Tibial nerve (tissue), 4 donors: ENCODE data around the gene RBBP9.

Source experiments
- EP300 ChIP-seq, 2 donors: sonication (generic); formaldehyde crosslinking; IDR thresholded peaks; one replicate each; pipeline ENCODE4 v1.6.1; 2017; ENCODE audit warnings: antibody characterized with exemption in 2 of 2, mild to moderate bottlenecking in 1 of 2
- POLR2A ChIP-seq, 2 donors: fragments of 450-650 bp; IDR thresholded peaks; one replicate each; pipeline ENCODE4 v1.6.1; 2017; ENCODE audit warnings: antibody characterized with exemption in 2 of 2, mild to moderate bottlenecking in 2 of 2, moderate library complexity in 2 of 2
- TF ChIP-seq, protein P1 (sequence below), 5 experiments: fragments of 200-600 bp in 3 of 5; fragments of 450-650 bp in 2 of 5; sonication (generic) in 3 of 5; IDR thresholded peaks; one replicate each; pipeline ENCODE4 v1.5.1; 2016 to 2019; ENCODE audit warnings: antibody characterized with exemption in 5 of 5, mild to moderate bottlenecking in 3 of 5, moderate library complexity in 2 of 5

DNA sequence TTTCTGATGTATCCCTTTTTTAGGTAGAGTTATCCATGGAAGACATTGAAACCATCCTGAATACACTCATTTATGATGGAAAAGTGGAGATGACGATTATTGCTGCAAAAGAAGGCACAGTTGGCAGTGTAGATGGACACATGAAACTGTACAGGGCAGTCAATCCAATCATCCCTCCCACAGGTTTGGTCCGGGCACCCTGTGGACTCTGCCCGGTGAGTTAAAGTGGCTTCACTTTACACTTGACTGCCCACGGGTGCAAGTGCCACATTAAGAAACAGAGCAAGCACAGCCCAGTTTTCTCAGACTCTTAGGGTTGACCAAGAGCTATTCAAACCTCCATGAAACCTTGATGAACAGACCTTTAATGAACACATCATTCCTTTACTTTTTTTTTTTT, 15.4 kb downstream of the RBBP9 start:
- TF ChIP-seq POLR2A (IDR thresholded peaks at IDR 0.05) (no peak), EP300 (IDR thresholded peaks at IDR 0.05) (no peak)
- TF ChIP-seq, protein P1, sequence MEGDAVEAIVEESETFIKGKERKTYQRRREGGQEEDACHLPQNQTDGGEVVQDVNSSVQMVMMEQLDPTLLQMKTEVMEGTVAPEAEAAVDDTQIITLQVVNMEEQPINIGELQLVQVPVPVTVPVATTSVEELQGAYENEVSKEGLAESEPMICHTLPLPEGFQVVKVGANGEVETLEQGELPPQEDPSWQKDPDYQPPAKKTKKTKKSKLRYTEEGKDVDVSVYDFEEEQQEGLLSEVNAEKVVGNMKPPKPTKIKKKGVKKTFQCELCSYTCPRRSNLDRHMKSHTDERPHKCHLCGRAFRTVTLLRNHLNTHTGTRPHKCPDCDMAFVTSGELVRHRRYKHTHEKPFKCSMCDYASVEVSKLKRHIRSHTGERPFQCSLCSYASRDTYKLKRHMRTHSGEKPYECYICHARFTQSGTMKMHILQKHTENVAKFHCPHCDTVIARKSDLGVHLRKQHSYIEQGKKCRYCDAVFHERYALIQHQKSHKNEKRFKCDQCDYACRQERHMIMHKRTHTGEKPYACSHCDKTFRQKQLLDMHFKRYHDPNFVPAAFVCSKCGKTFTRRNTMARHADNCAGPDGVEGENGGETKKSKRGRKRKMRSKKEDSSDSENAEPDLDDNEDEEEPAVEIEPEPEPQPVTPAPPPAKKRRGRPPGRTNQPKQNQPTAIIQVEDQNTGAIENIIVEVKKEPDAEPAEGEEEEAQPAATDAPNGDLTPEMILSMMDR (IDR thresholded peaks at IDR 0.05), result no peak
